ENCODE measurements around the gene SCN2B. TPM values are rescaled to one million over a fixed set of nuclear protein-coding genes. Genes with fewer than 3 reads are reported as not detected.

The SCN2B gene
- total RNA-seq, 1 donor from 2014 or later: 0.39 TPM

GRCh38 chr11:118152552-118153471, 23.6 kb downstream of the SCN2B start, which contains the start of gene SCN4B:
SCN4B (minus strand) TSS chr11:118152823; CDS start chr11:118152673, 150 bp downstream.
- DNase-seq: peak; percentile 80
- peaks cover 19% of the 10 kb centered on the region for H3K4me1 Mint-ChIP-seq (ENCODE audit: low read depth, unreplicated experiment)
- peaks cover 23% of the 10 kb centered on the region for H3K27me3 Mint-ChIP-seq (ENCODE audit: unreplicated experiment)
- peak within 1 kb of the TSS; percentile 78 for H3K4me3 Mint-ChIP-seq (ENCODE audit: unreplicated experiment)
- no peak within 1 kb of the TSS for H3K27ac Mint-ChIP-seq (ENCODE audit: unreplicated experiment)
- TF ChIP-seq CTCF (IDR thresholded peaks at IDR 0.05; ENCODE audit: partially characterized antibody, unreplicated experiment): no peak
- H3K9me3 Mint-ChIP-seq (ENCODE audit: unreplicated experiment): peaks cover 2% of the 10 kb centered on the region
- no peaks in the 10 kb centered on the region for H3K36me3 Mint-ChIP-seq (ENCODE audit: unreplicated experiment)

GRCh38 chr11:118152020-118152551, 24.4 kb downstream of the SCN2B start:
- Mint-ChIP-seq H3K36me3 (ENCODE audit: unreplicated experiment) (no peaks in the 10 kb centered on the region), H3K9me3 (ENCODE audit: unreplicated experiment) (peaks cover 2% of the 10 kb centered on the region), H3K4me3 (ENCODE audit: unreplicated experiment) (peak overlapping the region; percentile 77), H3K4me1 (ENCODE audit: low read depth, unreplicated experiment) (peaks cover 23% of the 10 kb centered on the region), H3K27ac (ENCODE audit: unreplicated experiment) (no peak overlapping the region), H3K27me3 (ENCODE audit: unreplicated experiment) (peaks cover 18% of the 10 kb centered on the region)
- TF ChIP-seq CTCF (IDR thresholded peaks at IDR 0.05; ENCODE audit: partially characterized antibody, unreplicated experiment): no peak
- no peak for DNase-seq

GRCh38 chr11:118151431-118151830, 25.0 kb downstream of the SCN2B start:
- Mint-ChIP-seq H3K9me3 (ENCODE audit: unreplicated experiment) (peaks cover 3% of the 10 kb centered on the region), H3K36me3 (ENCODE audit: unreplicated experiment) (no peaks in the 10 kb centered on the region), H3K4me3 (ENCODE audit: unreplicated experiment) (no peak overlapping the region), H3K27me3 (ENCODE audit: unreplicated experiment) (peaks cover 14% of the 10 kb centered on the region), H3K27ac (ENCODE audit: unreplicated experiment) (no peak overlapping the region), H3K4me1 (ENCODE audit: low read depth, unreplicated experiment) (peaks cover 22% of the 10 kb centered on the region)
- no peak for TF ChIP-seq CTCF (IDR thresholded peaks at IDR 0.05; ENCODE audit: partially characterized antibody, unreplicated experiment)
- no peak for DNase-seq

- Mint-ChIP-seq H3K9me3 (ENCODE audit: unreplicated experiment) (peaks cover 5% of the 10 kb centered on the region), H3K36me3 (ENCODE audit: unreplicated experiment) (no peaks in the 10 kb centered on the region), H3K27me3 (ENCODE audit: unreplicated experiment) (peaks cover 13% of the 10 kb centered on the region), H3K27ac (ENCODE audit: unreplicated experiment) (no peak overlapping the region), H3K4me1 (ENCODE audit: low read depth, unreplicated experiment) (peaks cover 14% of the 10 kb centered on the region), H3K4me3 (ENCODE audit: unreplicated experiment) (no peak overlapping the region)
- TF ChIP-seq CTCF (IDR thresholded peaks at IDR 0.05; ENCODE audit: partially characterized antibody, unreplicated experiment): no peak
- DNase-seq: no peak
These were observed 26.9 kb downstream of the SCN2B start for GRCh38 chr11:118149493-118149892.

- Mint-ChIP-seq H3K4me1 (ENCODE audit: low read depth, unreplicated experiment) (peaks cover 18% of the 10 kb centered on the region), H3K4me3 (ENCODE audit: unreplicated experiment) (no peak overlapping the region), H3K9me3 (ENCODE audit: unreplicated experiment) (peaks cover 5% of the 10 kb centered on the region), H3K36me3 (ENCODE audit: unreplicated experiment) (no peaks in the 10 kb centered on the region), H3K27me3 (ENCODE audit: unreplicated experiment) (peaks cover 9% of the 10 kb centered on the region), H3K27ac (ENCODE audit: unreplicated experiment) (no peak overlapping the region)
- TF ChIP-seq CTCF (IDR thresholded peaks at IDR 0.05; ENCODE audit: partially characterized antibody, unreplicated experiment): no peak
- no peak for DNase-seq
These were observed 27.6 kb downstream of the SCN2B start for GRCh38 chr11:118148856-118149255.

All from glutamatergic neuron (in vitro differentiated cells).